ENCODE data around the gene SRPRB. TPM values are rescaled to one million over a fixed set of nuclear protein-coding genes. Genes with fewer than 3 reads are reported as not detected.

SRPRB gene
- total and polyA plus RNA-seq, 2 experiments from 2014 or later: 25.6 to 36.0 TPM

- DNase-seq (ENCODE audit: low spot score): no peak
- TF ChIP-seq CTCF (conservative IDR thresholded peaks at IDR 0.05; ENCODE audit: low read depth in 2 of 2): no peak
- no peak for TF ChIP-seq EZH2phosphoT487 (IDR thresholded peaks at IDR 0.05; ENCODE audit: unreplicated experiment)
- no peak for TF ChIP-seq REST (IDR thresholded peaks at IDR 0.05; ENCODE audit: unreplicated experiment)
- H3K4me3 Mint-ChIP-seq: no peak overlapping the region
- no peaks in the 10 kb centered on the region for H3K9me3 Mint-ChIP-seq
- H3K36me3 Mint-ChIP-seq (ENCODE audit: low read depth): no peaks in the 10 kb centered on the region
- Histone ChIP-seq H3K4me1 (ENCODE audit: insufficient read depth) (peaks cover 7% of the 10 kb centered on the region; the same call in 1 of the 2 replicates), H3K36me3 (ENCODE audit: insufficient read depth) (no peaks in the 10 kb centered on the region), H3K79me2 (replicated peaks; ENCODE audit: insufficient read depth) (no peaks in the 10 kb centered on the region), H3K27me3 (ENCODE audit: insufficient read depth) (no peaks in the 10 kb centered on the region), H3K4me2 (no peak overlapping the region), H2AFZ (no peak overlapping the region), H3K9me2 (ENCODE audit: insufficient read depth) (0 out of 2 replicates have a peak, but pooled peaks cover 5% of the 10 kb centered on the region), H3K27ac (ENCODE audit: low read depth) (no peak overlapping the region), H4K20me1 (replicated peaks; ENCODE audit: insufficient read depth) (no peaks in the 10 kb centered on the region), H3K4me3 (no peak overlapping the region), H3F3A (replicated peaks; ENCODE audit: low read depth) (no peaks in the 10 kb centered on the region)
- peaks cover 2% of the 10 kb centered on the region for H3K27me3 Mint-ChIP-seq (ENCODE audit: insufficient read depth, low read depth, poor library complexity)
- H3K27ac Mint-ChIP-seq: no peak overlapping the region
- peaks cover 18% of the 10 kb centered on the region for H3K4me1 Mint-ChIP-seq
- ATAC-seq: no peak
These were observed 43.8 kb upstream of the SRPRB start for GRCh38 chr3:133761605-133762484.

GRCh38 chr3:133762539-133762938 lies 43.1 kb upstream of the SRPRB start:
- DNase-seq (ENCODE audit: low spot score) (no peak), ATAC-seq (no peak)
- H3K4me2 ChIP-seq: no peak overlapping the region
- Mint-ChIP-seq H3K27ac (no peak overlapping the region), H3K27me3 (ENCODE audit: insufficient read depth, low read depth, poor library complexity) (no peaks in the 10 kb centered on the region), H3K4me1 (peaks cover 12% of the 10 kb centered on the region), H3K9me3 (no peaks in the 10 kb centered on the region), H3K36me3 (ENCODE audit: low read depth) (no peaks in the 10 kb centered on the region), H3K4me3 (no peak overlapping the region)
- peaks cover 7% of the 10 kb centered on the region; the same call in 1 of the 2 replicates for H3K4me1 ChIP-seq (ENCODE audit: insufficient read depth)
- H2AFZ ChIP-seq: no peak overlapping the region
- no peaks in the 10 kb centered on the region for H3K36me3 ChIP-seq (ENCODE audit: insufficient read depth)
- H4K20me1 ChIP-seq (replicated peaks; ENCODE audit: insufficient read depth): no peaks in the 10 kb centered on the region
- H3F3A ChIP-seq (replicated peaks; ENCODE audit: low read depth): no peaks in the 10 kb centered on the region
- no peaks in the 10 kb centered on the region for H3K79me2 ChIP-seq (replicated peaks; ENCODE audit: insufficient read depth)
- 0 out of 2 replicates have a peak, but pooled peaks cover 5% of the 10 kb centered on the region for H3K9me2 ChIP-seq (ENCODE audit: insufficient read depth)
- no peaks in the 10 kb centered on the region for H3K27me3 ChIP-seq (ENCODE audit: insufficient read depth)
- H3K27ac ChIP-seq (ENCODE audit: low read depth): no peak overlapping the region
- no peak overlapping the region for H3K4me3 ChIP-seq
- TF ChIP-seq EZH2phosphoT487 (IDR thresholded peaks at IDR 0.05; ENCODE audit: unreplicated experiment) (no peak), ETS1 (IDR thresholded peaks at IDR 0.05) (no peak), NANOG (IDR thresholded peaks at IDR 0.05; ENCODE audit: borderline replicate concordance) (no peak), ZNF114 (CRISPR knock-in tag; IDR thresholded peaks at IDR 0.05) (no peak), EZH2 (IDR thresholded peaks at IDR 0.05; ENCODE audit: low read depth, unreplicated experiment) (no peak), REST (IDR thresholded peaks at IDR 0.05; ENCODE audit: unreplicated experiment) (no peak), STAT1 (IDR thresholded peaks at IDR 0.05; ENCODE audit: unreplicated experiment) (no peak), POLR2AphosphoS5 (IDR thresholded peaks at IDR 0.05; ENCODE audit: low read depth) (no peak), JUNB (IDR thresholded peaks at IDR 0.05; ENCODE audit: unreplicated experiment) (no peak), ZNF331 (CRISPR knock-in tag; IDR thresholded peaks at IDR 0.05; ENCODE audit: low read depth) (no peak), CREB1 (CRISPR knock-in tag; IDR thresholded peaks at IDR 0.05; ENCODE audit: low read depth) (no peak)
